K562 (cell line): ENCODE results near the gene TMEM273. TPM values are rescaled to one million over a fixed set of nuclear protein-coding genes. Genes with fewer than 3 reads are reported as not detected.

ENCODE experiments used
- ARNT ChIP-seq, 2 experiments: fragments of 450-650 bp; IDR thresholded peaks; 2 replicates each; pipeline ENCODE4 v1.6.1; 2016; ENCODE audit warnings: mild to moderate bottlenecking in 1 of 2
- ATF1 ChIP-seq, 2 experiments: fragments of 450-650 bp in 1 of 2; IDR thresholded peaks; 2 replicates each; pipeline ENCODE4 v1.6.1; 2016; ENCODE audit warnings: missing compliant biosample characterization in 1 of 2, missing genetic modification characterization in 1 of 2
- BRCA1 ChIP-seq, 2 experiments: fragments of 450-650 bp in 1 of 2; sonication (generic) in 1 of 2; formaldehyde crosslinking in 1 of 2; IDR thresholded peaks; 2 replicates each; pipeline versions ENCODE4 v1.5.0 to v1.6.1; 2017 to 2020; ENCODE audit warnings: mild to moderate bottlenecking in 1 of 2, missing genetic modification reagents in 1 of 2
- CREB3L1 ChIP-seq: fragments of 450-650 bp; IDR thresholded peaks from 2 replicates; pipeline ENCODE4 v1.6.1; 2014; ENCODE audit warnings: low read depth, mild to moderate bottlenecking, moderate library complexity, borderline replicate concordance
- GMEB1 ChIP-seq: fragments of 250-450 bp; sonication (Bioruptor Pico); IDR thresholded peaks from 2 replicates; pipeline ENCODE4 v1.4.0; 2020; ENCODE audit warnings: mild to moderate bottlenecking
- HMGXB4 ChIP-seq: sonication (generic); formaldehyde crosslinking; IDR thresholded peaks from 2 replicates; pipeline ENCODE4 v1.8.1; 2023; ENCODE audit warnings: mild to moderate bottlenecking, missing genetic modification reagents
- JUN ChIP-seq, 2 experiments: sonication (generic) in 1 of 2; formaldehyde crosslinking in 1 of 2; IDR thresholded peaks; 2 replicates each; pipeline versions ENCODE4 v1.6.1 to v1.8.0; 2012 to 2022; ENCODE audit warnings: borderline replicate concordance in 2 of 2, mild to moderate bottlenecking in 2 of 2, improper control_type of control experiment in 1 of 2, low read depth in 1 of 2, low read length in 1 of 2, missing genetic modification reagents in 1 of 2
- PHF21A ChIP-seq: fragments of 450-650 bp; IDR thresholded peaks from 2 replicates; pipeline ENCODE4 v1.6.1; 2017; ENCODE audit warnings: low read depth, borderline replicate concordance
- STAT5B ChIP-seq: fragments of 250-450 bp; sonication (Bioruptor Pico); IDR thresholded peaks from 2 replicates; pipeline ENCODE4 v1.8.0; 2021; ENCODE audit warnings: mild to moderate bottlenecking, inconsistent platforms
- STAT6 ChIP-seq: sonication (generic); formaldehyde crosslinking; IDR thresholded peaks from 2 replicates; pipeline ENCODE4 v1.8.1; 2023; ENCODE audit warnings: mild to moderate bottlenecking, missing genetic modification reagents
- YY1 ChIP-seq, 3 experiments: IDR thresholded peaks; 2 replicates each; pipeline ENCODE4 v1.6.1; 2011; ENCODE audit warnings: low read length in 2 of 3, mild to moderate bottlenecking in 2 of 3, moderate library complexity in 2 of 3, borderline replicate concordance in 1 of 3, control low read depth in 1 of 3, low read depth in 1 of 3; ENCODE audit not compliant: insufficient read depth in 3 of 3, insufficient replicate concordance in 2 of 3, control insufficient read depth in 1 of 3, insufficient read length in 1 of 3; ENCODE audit errors: extremely low read depth in 1 of 3
- ZBTB17 ChIP-seq: fragments of 450-650 bp; formaldehyde crosslinking; IDR thresholded peaks from 2 replicates; pipeline ENCODE4 v1.4.0; 2020; ENCODE audit warnings: mild to moderate bottlenecking
- ZNF175 ChIP-seq: fragments of 200-800 bp; sonication (Bioruptor generic); IDR thresholded peaks from 2 replicates; pipeline ENCODE4 v1.6.1; 2016; ENCODE audit warnings: low read depth, mild to moderate bottlenecking, missing genetic modification characterization, missing compliant biosample characterization
- ZNF551 ChIP-seq: fragments of 250-450 bp; sonication (Bioruptor Pico); IDR thresholded peaks from 2 replicates; pipeline ENCODE4 v1.5.0; 2021; ENCODE audit warnings: mild to moderate bottlenecking, moderate library complexity
- ZNF696 ChIP-seq: fragments of 250-450 bp; sonication (Bioruptor Pico); conservative IDR thresholded peaks from 2 replicates; pipeline ENCODE4 v1.4.0; 2020; ENCODE audit warnings: mild to moderate bottlenecking, moderate library complexity
- polyA plus RNA-seq, 8 experiments: library from polyadenylated mRNA; depleted of rRNA in 4 of 8; stranded (reverse) in 5 of 8; unstranded in 3 of 8; fragments of >200 nt; fragmentation: Nextera tagmentation in 2 of 8; fragmentation: Illumina TruSeq in 1 of 8; extraction: Ambion mirVana in 2 of 8; extraction: Trizol in 1 of 8; gene quantifications; 2 replicates each; pipeline versions ENCODE4 v1.2.1 to v1.2.3, GENCODE V29; 2011 to 2014; ENCODE audit warnings: inconsistent platforms in 1 of 8, missing spikeins in 1 of 8
- total RNA-seq, 7 experiments: library from RNA; depleted of rRNA in 6 of 7; stranded (reverse); fragments of >200 nt in 6 of 7; fragmentation: Illumina TruSeq in 2 of 7; extraction: Trizol in 2 of 7; gene quantifications; 2 replicates each; pipeline versions ENCODE4 v1.2.1 to v1.2.3, GENCODE V29; 2011 to 2021; ENCODE audit warnings: low replicate concordance in 1 of 7

TMEM273 gene
- total and polyA plus RNA-seq, 9 of the 15 experiments (the other 6 are each of a cell fraction or from before 2014, with no cell fraction given), result 39.2 to 131 (median 95.6) TPM

- TF ChIP-seq GMEB1 (CRISPR knock-in tag) (no peak), ZNF551 (CRISPR knock-in tag) (no peak), YY1 (IDR thresholded peaks at IDR 0.05; ENCODE audit: borderline replicate concordance in 1 of 3, control insufficient read depth in 1 of 3, extremely low read depth in 1 of 3, insufficient read depth in 3 of 3, insufficient read length in 1 of 3, insufficient replicate concordance in 2 of 3, low read depth in 1 of 3, low read length in 2 of 3) (peak in 1 of 3 experiments; percentile 72), ZBTB17 (CRISPR knock-in tag) (peak; percentile 74; the same call in 1 of the 2 replicates), BRCA1 (IDR thresholded peaks at IDR 0.05) (no peak), BRCA1 (CRISPR knock-in tag; IDR thresholded peaks at IDR 0.05) (no peak), ARNT (IDR thresholded peaks at IDR 0.05) (peak in 1 of 2 experiments; percentile 58; a peak in 1 of 4 replicates), HMGXB4 (CRISPR knock-in tag) (0 out of 2 replicates have a peak, but pooled peaks have one; percentile 27), JUN (IDR thresholded peaks at IDR 0.05; ENCODE audit: borderline replicate concordance, low read depth, low read length) (peak; percentile 93; the same call in 1 of the 2 replicates), JUN (CRISPR knock-in tag; IDR thresholded peaks at IDR 0.05; ENCODE audit: borderline replicate concordance) (no peak), STAT5B (no peak), ATF1 (CRISPR knock-in tag; IDR thresholded peaks at IDR 0.05) (no peak), ATF1 (tag; IDR thresholded peaks at IDR 0.05) (peak; percentile 80), ZNF696 (CRISPR knock-in tag) (no peak), CREB3L1 (no peak), STAT6 (no peak), ZNF175 (0 out of 2 replicates have a peak, but pooled peaks have one; percentile 71), PHF21A (no peak)
Measured at GRCh38 chr10:49177391-49178355, 10.5 kb downstream of the TMEM273 start (continued).
